Ammon's horn (tissue), 1 donor: ENCODE data around the gene SBK2.
"Not testable (repeated sequence)": the region's sequence is repeated elsewhere in the genome, so short reads cannot be mapped to it uniquely, and the experiment has no call there.

Source experiments
- DNase-seq: peaks from one replicate; pipeline ENCODE4 v3.0.0-alpha.2; 2016; ENCODE audit warnings: low spot score

SBK2 gene

DNA sequence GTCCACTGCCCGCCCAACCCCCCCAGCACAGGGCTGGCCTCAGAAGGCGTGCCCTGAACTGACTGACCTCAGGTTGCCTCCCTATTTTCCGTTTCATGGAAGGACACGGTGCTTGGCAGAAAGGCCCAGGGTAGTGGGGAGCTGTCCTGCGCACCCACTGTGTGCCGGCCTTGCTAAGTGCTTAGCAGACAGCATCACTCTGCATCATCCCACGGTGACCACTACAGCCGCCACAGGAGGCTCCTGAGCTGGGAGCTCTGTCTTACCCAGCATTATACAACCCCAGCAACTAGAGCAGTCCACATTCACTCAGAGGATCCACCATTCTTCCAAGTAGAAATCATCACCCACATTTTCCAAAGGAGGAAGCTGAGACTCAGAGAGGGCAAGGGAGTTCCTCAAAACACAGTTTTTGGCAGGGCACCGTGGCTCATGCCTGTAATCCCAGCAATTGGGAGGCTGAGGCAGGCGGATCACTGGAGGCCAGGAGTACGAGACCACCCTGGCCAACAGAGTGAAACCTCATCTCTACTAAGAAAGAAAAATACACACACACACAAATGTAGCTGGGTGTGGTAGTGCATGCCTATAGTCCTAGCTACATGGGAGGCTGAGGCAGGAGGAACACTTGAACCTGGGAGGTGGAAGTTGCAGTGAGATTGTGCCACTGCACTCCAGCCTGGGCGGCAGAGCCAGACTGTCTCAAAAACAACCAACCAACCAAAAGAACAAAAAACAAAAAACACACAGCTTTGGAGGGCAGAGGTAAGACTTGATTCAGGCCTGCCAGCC lies 1.6 kb downstream of the SBK2 start:
- DNase-seq = no peak

DNA sequence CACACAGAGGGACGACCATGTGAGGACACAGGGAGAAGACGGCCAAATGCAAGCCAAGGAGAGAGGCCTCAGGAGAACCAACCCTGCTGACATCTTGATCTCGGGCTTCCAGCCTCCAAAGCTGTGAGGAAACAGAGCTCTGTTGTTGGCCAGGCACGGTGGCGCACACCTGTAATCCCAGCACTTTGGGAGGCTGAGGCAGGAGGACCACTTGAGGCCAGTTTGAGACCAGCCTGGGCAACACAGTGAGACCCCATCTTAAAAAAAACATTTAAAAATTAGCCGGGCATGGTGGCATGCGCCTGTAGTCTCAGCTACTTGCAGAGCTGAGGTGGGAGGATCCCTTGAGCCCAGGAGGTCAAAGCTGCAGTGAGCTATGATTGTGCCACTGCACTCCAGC lies 2.7 kb downstream of the SBK2 start:
- not testable (repeated sequence) for DNase-seq

DNA sequence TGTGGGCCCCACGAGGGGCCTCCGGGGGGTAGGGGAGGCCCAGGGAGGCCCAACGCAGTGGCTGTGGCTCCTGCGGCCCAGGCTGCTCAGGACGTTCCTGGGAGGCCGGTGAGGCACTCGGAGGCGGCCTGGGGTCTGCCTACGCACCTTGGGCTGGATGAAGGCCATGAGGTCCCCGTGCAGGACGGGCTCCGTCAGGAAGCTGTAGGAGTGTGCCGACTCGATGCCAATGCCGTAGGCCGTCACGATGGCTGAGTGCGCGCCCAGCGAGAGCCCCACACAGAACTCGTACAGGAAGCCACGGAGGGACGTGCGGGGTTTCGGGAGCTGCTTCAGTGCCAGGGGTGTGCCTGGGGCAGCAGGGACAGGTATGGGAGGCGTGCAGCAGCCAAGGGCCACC lies 5.9 kb downstream of the SBK2 start:
- no peak for DNase-seq

DNA sequence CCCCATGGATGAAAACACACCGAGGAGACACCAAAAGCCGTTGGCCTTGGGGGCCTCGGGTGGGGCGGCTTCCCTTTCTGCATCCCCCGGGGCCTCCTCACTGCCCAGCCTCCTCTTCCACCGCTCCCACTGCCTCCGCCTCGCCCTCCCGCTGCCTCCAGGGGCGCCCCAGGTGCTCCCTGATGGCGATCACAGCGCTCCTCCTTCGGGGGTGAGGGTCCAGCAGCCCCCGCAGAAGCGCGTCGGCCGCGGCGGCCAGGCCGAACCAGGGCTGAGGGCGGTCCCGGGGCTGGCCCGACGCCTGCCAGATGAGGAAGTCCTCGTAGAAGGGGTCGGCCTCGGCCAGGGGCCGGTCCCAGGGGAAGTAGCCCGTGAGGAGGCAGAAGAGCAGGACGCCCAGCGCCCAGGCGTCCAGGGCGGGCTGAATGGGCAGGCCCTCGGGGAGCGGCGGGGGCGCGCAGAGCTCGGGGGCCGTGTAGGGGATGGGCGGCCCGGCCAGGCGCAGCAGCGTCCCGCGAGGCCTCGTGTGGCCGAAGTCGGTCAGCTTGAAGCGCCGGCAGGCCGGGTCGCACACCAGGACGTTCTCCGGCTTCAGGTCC lies 7.2 kb downstream of the SBK2 start:
- no peak for DNase-seq

DNA sequence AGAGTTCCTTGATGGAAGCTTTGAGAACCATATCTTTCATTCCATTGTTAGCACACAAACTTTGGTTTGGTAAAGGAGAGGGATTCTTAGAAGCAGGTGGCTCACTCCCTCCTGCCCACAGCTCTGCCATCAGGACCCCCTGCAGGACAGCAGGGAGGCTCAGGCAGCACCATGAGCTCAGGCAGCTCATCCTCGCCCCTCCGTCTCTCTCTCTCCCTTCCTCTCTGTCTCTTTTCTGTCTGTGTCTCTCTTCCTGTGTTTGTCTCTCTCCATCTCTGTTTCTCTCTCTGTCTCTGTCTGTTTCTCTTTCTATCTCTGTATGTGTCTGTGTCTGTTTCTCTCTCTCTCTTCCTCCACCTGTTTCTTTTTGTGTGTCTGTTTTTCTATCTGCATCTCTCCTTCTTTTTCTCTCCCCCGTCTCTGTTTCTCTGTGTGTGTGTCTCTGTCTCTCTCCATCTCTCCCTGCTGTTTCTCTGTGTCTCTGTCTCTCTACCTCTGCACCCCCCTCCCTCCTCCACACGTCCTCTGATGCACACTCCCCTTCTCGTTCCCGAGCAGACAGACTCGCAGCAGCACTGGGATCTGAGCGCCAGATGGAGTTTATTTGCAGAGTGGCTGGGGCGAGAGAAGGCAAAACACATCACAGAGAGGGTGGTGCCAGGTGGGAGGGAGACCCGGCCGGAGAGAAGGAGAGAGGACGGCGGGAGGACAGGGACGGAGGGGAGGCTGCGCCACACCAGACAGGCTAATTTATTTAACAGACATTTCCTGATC lies 8.7 kb downstream of the SBK2 start:
- peak; percentile 57 for DNase-seq

DNA sequence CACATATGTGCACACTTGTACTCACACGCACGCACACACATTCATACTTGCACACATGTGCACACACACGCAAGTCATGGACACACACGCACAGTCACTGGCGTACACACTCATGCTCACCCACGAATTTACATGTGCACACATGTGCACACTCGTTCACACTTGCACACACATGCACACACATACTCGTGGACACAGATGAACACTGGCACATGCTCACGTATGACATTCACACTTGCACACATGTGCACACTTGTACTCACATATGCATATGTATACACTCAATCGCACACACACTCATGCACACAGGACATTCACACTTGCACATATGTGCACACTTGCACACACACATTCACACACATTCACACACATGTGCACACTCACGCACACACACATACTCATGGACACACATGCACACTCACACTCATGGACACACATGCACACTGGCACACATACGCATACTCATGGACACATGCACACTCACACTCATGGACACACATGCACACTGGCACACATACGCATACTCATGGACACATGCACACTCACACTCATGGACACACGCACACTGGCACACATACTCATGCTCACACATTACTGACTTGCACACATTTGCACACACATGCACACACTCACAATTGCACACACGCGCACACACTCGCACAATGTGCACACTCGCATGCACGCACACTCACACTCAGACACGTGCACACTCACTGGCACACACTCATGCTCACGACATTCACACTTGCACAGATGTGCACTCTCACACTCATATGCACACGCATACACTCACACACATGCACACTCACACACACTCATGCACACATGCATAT lies 9.5 kb downstream of the SBK2 start:
- no peak for DNase-seq

DNA sequence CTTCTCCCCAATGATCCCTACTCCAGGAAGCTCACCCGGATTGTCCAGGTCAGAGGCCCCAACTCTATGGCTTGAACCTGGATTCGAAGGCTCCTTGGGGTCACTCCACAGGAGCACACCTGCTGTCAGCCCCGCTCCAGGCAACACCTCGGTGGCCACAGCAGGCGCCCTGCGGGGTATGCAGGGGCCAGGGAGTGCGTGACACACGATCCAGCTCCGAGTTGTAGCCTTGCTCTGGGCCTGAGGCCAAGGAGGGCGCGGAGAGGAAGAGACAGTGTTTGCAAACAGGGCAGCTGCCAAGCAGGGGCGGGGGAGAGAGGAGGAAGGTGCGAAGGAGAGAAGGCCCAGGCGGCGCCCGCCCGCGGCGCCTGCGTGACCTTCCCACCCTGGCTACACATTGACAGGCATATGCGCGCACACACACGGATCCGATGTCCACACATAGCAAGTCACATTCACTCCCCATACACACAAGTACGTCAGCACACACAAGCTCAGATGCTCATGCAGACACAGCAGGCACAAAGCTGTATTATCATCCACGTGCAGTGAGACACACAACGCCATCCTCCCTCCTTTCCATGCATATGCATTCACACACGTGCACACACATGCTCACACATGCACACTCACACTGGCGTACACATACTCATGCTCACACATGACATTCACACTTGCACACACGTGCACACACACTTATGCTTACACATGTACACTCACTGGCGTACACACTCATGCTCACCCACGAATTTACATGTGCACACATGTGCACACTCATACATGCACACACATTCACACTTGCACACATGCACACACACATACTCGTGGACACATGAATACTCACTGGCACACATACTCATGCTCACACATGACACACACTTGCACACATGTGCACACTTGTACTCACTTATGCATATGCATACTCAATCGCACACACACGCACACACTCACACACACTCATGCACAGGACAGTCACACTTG lies 10.4 kb downstream of the SBK2 start:
- peak; percentile 15 for DNase-seq

DNA sequence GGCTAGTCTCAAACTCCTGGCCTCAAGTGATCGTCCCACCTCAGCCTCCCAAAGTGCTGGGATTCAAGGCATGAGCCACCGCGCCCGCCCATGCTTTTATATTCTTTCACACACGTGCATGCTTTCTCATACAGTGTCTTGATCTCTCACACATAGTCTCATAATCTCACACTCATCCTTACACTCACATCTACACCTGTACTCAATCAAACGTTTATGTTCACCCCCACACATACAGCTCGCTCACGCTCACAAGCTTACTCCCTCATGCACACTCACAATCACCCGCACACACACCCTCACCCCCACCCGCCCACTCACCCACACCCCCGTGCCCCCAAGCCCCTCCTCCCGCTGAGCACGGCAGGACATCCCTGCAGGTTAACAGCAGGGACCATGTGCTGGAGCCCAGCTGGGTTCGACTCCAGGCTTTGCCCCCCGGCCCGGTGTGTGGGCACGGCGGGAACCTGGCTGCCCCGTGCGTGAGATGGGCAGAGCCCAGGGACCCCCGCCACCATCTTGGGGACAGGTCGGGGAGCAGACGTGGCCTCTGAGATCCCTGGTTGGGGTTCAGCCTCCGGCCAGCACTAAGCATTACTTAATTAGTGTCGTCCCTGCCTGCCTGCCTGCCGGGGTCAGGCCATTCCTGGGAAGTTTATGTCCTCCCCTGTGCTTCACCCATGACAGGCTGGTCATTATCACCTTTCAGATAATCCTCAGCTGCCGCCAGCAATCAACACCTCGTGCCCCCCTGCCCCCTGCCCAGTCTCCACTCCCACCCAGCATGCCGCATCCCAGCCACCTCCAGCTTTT lies 11.4 kb downstream of the SBK2 start:
- no peak for DNase-seq

DNA sequence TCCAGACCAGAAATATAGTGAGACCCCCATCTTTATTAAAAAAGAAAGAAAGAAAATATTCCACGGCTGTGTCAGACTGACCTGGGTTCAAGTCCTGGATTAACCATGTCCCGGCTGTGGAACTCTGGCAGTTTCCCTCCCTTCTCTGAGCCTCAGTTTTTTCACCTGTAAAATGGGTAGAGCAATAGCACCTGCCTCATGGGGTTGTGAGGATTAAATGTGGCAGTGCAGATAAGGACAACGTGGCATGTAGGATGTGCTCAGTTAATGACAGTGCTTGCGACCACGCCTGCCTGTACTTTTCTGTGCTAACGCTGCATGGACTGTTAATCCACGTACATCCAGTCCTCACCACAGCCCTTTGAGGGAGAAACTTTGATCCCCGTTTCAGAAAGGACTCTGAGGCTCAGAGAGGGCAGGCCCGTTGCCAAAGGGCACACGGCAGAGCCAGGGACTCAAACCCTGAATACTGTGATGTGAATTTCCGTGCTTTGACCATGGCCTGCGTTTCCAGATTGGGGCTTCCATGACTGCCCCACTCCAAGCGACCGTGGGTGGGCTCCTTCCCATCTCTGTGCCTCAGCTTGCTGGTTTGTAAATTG lies 16.1 kb downstream of the SBK2 start:
- no peak for DNase-seq

DNA sequence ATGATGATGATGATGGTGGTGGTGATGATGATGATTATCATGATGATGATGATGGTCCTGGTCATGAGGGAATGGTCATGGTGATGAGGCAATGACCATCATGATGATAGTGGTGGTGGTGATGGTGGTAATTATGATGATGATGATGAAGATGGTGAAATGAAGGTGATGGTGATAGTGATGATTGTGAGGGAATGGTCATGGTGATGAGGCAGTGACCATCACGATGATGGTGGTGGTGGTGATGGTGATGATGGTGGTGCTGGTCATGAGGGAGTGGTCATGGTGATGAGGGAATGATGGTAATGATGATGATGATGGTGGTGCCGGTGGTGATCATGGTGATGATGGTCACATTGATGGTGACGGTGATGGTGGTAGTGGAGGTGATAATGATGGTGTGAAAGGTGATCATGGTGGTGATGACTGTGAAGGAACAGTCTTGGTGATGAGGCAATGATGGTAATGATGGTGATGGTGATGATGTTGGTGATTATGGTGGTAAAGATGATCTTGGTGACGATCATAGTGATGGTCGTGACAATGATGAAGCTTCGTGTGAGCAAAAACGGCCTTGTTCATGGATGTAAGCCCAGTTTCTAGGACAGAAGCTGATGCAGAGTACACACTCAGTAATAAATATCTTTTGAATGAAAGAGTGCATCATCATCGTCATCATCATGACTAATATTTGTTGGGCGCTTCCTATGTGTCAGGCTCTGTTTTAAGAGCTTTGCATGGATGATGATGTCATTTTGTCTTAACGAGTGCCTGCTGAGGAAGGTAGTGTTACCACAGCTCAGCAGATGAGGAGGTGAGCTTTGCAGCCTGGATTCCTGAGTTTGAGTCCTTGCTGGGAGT lies 17.3 kb downstream of the SBK2 start:
- DNase-seq = no peak

DNA sequence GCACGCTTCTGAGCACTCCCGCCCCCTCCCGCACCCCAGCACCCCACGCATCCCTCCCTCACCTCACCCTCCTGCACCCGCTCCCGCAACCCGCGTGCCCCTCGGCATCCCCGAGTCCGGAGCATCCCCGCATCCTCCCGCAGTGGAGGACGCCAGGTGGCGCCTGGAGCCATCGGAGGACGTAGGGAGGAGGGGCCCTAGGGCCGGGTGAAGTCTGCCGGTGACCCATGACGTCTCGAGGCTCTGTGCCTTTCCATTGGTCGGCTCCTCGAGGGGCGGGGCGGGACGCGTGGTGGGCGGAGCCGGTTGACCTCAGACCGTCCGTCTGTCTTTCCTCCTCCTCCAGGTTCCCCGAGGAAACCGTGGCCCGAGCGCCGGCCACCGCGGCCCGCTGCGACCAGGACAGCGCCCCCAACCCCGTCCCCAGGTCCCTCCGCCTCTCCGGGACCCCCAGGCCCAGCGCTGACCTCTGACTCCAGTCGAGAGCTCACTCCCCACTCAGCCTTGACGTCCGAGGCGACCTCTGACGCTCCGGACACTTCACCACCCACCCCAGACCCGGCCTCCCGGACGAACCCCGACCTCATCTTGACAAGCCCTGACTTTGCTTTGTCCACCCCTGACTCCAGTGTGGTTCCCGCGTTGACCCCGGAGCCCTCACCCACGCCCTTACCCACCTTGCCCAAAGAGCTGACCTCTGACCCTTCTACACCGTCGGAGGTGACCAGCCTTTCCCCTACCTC lies 19.9 kb downstream of the SBK2 start:
- peak; percentile 98 for DNase-seq

DNA sequence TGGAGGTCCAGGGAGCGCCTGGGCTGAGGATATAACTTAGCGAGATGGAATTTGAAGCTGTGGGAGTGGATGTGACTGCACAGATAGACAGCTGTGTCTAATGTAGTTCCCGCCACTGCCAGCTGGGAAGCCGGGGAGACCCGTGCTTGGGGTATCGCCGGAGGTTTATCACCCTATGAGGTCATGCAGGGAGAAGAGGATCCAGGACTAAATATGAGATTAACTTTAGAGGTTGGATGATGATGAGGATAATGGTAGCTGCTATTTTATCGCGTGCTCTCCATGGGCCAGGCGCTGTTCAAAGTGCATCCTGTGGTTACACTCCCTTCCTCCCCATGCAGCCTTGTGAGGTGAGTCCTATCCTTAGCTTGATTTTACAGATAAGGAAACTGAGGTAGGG lies 28.8 kb downstream of the SBK2 start:
- DNase-seq = no peak

DNA sequence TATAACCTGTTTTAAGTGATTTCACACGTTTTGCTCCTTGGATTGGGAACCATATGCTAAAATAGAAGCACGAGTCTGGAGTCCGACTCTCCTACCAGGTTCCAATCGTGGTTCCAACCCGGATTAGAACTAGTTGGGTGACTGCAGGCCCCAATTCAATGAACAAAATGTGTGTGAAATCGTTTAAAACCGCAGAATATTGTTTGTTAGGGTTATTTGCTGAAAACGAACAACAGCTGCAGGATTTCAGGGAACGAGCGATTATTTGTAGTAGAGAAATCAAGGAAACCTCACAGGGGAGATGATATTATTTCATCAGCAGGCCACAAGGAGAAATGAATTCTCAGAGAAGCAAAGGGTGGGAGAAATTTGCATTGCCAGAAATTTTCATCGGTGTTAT lies 32.0 kb downstream of the SBK2 start:
- no peak for DNase-seq

DNA sequence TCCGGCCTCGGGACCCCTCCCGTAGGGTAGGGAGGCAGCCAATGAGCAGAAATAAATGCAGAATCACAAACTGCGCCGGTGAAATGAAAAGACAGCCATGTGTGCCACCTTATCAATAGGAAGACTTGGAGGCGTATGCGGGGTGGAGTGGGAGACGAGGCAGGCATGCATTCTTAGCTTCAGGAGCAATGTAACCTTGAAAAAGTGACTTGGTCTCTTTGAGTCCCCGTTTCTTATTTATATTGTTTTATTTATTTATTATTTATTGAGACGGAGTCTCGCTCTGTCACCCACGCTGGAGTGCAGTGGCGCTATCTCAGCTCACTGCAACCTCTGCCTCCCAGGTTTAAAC lies 32.7 kb downstream of the SBK2 start:
- DNase-seq = no peak

DNA sequence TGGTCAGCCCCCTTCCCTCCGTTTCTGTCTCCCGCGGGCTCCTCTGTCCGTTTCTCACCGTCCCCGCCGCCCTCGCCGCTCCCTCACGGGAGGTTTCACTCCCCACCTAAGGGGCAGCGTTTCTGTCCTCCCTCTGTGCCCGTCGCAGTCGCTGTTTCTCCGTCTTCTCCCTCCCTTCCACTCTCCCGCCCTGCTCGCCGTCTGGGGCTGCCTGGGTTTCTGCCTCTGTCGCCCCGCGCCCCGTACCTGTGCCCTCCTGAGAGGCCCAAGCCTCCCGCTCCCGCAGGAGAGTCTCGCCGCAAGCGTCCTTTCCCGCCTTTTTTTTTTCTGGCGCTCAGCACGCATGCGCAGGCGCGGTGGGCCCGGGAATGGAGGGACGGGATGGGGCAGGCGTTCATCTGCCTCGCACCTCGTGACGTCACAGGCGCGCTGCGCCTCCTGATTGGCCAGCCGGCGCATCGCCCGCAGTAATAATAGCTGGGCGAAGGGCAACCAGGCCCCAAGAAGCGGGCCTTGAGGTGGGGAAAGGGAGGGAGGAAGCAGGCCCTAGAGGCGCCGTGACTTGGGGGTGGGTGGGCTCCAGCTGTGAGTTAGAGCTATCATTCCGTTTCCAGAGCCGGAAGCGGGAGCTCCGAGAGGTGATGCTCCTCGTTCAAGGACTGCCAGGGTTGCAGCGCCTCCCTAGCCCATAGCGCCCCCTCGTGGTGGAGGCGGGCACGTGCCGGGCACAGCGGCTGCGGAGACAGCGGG lies 33.3 kb downstream of the SBK2 start:
- DNase-seq = peak; percentile 97

DNA sequence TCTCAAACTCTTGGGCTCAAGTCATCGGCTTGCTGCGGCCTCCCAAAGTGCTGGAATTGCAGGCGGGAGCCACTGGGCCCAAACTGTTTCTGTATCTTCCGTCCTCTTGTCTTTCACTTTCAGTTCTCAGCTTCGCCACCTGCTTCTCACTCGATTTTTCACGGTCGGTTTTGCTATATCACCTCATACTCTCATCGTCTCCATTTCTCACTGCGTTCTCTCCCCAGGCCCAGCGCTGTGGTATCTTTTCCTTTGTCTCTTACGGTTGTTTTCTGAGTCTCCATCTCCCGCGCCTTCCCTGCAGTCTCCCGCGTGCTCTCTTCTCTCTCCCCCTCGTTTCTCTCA lies 33.8 kb downstream of the SBK2 start:
- no peak for DNase-seq

DNA sequence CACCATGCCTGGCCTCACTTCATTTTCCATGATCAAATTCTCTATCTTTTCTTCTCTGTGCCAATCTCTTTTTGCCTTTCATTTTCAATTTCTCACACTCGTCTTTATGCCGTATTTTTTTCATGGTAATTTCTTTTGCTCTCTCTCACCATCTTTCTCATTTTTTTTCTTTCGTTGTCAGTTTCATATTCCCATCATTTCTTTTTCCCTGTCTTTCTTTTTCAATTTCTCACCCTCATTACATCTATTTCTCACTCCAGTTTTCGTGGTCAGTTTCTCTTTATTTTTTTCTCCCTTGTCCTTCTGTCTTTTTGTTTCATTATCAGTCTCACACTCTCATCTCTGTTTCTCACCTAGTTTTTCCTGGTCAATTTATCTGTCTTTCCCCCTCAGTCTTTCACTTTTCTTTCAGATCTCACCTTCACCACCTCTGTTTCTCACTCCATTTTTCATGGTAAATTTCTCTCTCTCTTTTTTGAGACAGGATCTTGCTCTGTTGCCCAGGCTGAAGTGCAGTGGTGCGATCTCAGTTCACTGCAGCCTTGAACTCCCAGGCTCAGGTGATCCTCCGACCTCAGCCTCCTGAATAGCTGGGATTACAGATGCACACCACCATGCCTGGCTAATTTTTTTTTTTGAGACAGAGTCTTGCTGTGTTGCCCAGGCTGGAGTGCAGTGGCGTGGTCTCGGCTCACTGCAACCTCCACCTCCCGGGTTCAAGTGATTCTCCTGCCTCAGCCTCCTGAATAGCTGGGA lies 34.6 kb downstream of the SBK2 start:
- no peak for DNase-seq
